IMR-90 (cell line): ENCODE results near the gene DRD4. TPM values are rescaled to one million over a fixed set of nuclear protein-coding genes. Genes with fewer than 3 reads are reported as not detected.

Experiments
- ATAC-seq: fragments of 200-7000 bp; cut with Tn5 transposase; 2 replicates; pipeline ENCODE4 v1.9.1; 2020; ENCODE audit warnings: low read depth, mild to moderate bottlenecking, moderate library complexity
- BruUV-seq: library from RNA; stranded (reverse); fragments of 400-500 nt; replicated peaks from 2 replicates; lab custom pipeline; 2021; lab: Mats Ljungman, UMichigan
- CTCF ChIA-PET: fragments of 300-600 bp; formaldehyde crosslinking; extraction: SDS; loops from one replicate; lab custom pipeline; 2021; ENCODE audit warnings: antibody characterized with exemption; lab: Yijun Ruan, JAX
- POLR2A ChIA-PET: fragments of 300-600 bp; sonication (Branson Sonifier 250); formaldehyde crosslinking; loops from one replicate; lab custom pipeline; 2022; ENCODE audit warnings: antibody characterized with exemption; ENCODE audit not compliant: unreplicated experiment; lab: Charles Lee
- DNase-seq: peaks from one replicate; pipeline ENCODE4 v3.0.0; 2013
- H2AFZ ChIP-seq: replicated peaks from 2 replicates; pipeline ENCODE3; 2013; ENCODE audit warnings: low read length, mild to moderate bottlenecking; ENCODE audit not compliant: poor library complexity
- H2AK5ac ChIP-seq: 2 replicates; pipeline ENCODE4 v1.6.1; 2013; ENCODE audit warnings: low read depth, low read length, inconsistent platforms
- H2AK9ac ChIP-seq: replicated peaks from 2 replicates; pipeline ENCODE3; 2013; ENCODE audit warnings: mild to moderate bottlenecking, low read depth, low read length, moderate library complexity; ENCODE audit not compliant: poor library complexity
- H2BK120ac ChIP-seq: 2 replicates; pipeline ENCODE4 v1.6.1; 2013; ENCODE audit warnings: low read depth, low read length, inconsistent platforms
- H2BK15ac ChIP-seq: 3 replicates; pipeline ENCODE4 v1.6.1; 2013; ENCODE audit warnings: low read depth, low read length, inconsistent platforms
- H2BK20ac ChIP-seq: 2 replicates; pipeline ENCODE4 v1.6.1; 2013; ENCODE audit warnings: low read depth, mild to moderate bottlenecking, inconsistent platforms, low read length, moderate library complexity
- H2BK5ac ChIP-seq: 2 replicates; pipeline ENCODE4 v1.6.1; 2013; ENCODE audit warnings: mild to moderate bottlenecking, low read depth, low read length, inconsistent platforms; ENCODE audit not compliant: poor library complexity, severe bottlenecking
- H3K14ac ChIP-seq: replicated peaks from 2 replicates; pipeline ENCODE4 v1.6.1; 2013; ENCODE audit warnings: low read depth, low read length, inconsistent platforms
- H3K18ac ChIP-seq: 2 replicates; pipeline ENCODE4 v1.6.1; 2013; ENCODE audit warnings: low read depth, low read length, control low read depth
- H3K23ac ChIP-seq: 2 replicates; pipeline ENCODE4 v1.6.1; 2013; ENCODE audit warnings: low read depth, low read length, inconsistent platforms
- H3K27ac ChIP-seq: 2 replicates; pipeline ENCODE4 v1.5.1; 2013; ENCODE audit warnings: mild to moderate bottlenecking, control low read depth, low read length; ENCODE audit not compliant: insufficient read depth
- H3K27me3 ChIP-seq: 2 replicates; pipeline ENCODE4 v1.6.1; 2013; ENCODE audit warnings: low read length; ENCODE audit not compliant: control insufficient read depth, insufficient read depth
- H3K36me3 ChIP-seq: 2 replicates; pipeline ENCODE4 v1.6.1; 2013; ENCODE audit warnings: low read length, mixed read lengths; ENCODE audit not compliant: control insufficient read depth, insufficient read depth
- H3K4ac ChIP-seq: 2 replicates; pipeline ENCODE4 v1.6.1; 2013; ENCODE audit warnings: low read depth, low read length, inconsistent platforms
- H3K4me1 ChIP-seq: 2 replicates; pipeline ENCODE4 v1.6.1; 2013; ENCODE audit warnings: low read length, mixed read lengths; ENCODE audit not compliant: control insufficient read depth, insufficient read depth
- H3K4me2 ChIP-seq: 2 replicates; pipeline ENCODE4 v1.6.1; 2013; ENCODE audit warnings: low read depth, mild to moderate bottlenecking, control low read depth, low read length, moderate library complexity
- H3K4me3 ChIP-seq: 2 replicates; pipeline ENCODE4 v1.5.1; 2013; ENCODE audit warnings: low read depth, mild to moderate bottlenecking, control low read depth, low read length, moderate library complexity; ENCODE audit not compliant: insufficient read depth
- H3K56ac ChIP-seq: 2 replicates; pipeline ENCODE4 v1.6.1; 2013; ENCODE audit warnings: low read length, inconsistent platforms; ENCODE audit not compliant: insufficient read depth; ENCODE audit errors: extremely low read depth
- H3K79me1 ChIP-seq, 2 experiments: 2 replicates each; pipeline ENCODE4 v1.6.1; 2013; ENCODE audit warnings: low read length in 2 of 2, inconsistent platforms in 1 of 2, low read depth in 1 of 2
- H3K9ac ChIP-seq: 2 replicates; pipeline ENCODE4 v1.6.1; 2013; ENCODE audit warnings: low read depth, low read length, control low read depth
- H3K9me1 ChIP-seq: 2 replicates; pipeline ENCODE4 v1.6.1; 2013; ENCODE audit warnings: low read length, inconsistent platforms; ENCODE audit not compliant: insufficient read depth
- H3K9me3 ChIP-seq: 2 replicates; pipeline ENCODE4 v1.6.1; 2013; ENCODE audit warnings: low read length; ENCODE audit not compliant: control insufficient read depth, insufficient read depth
- H4K20me1 ChIP-seq: 2 replicates; pipeline ENCODE4 v1.6.1; 2013; ENCODE audit warnings: low read length, inconsistent platforms; ENCODE audit not compliant: insufficient read depth
- H4K5ac ChIP-seq: 2 replicates; pipeline ENCODE4 v1.6.1; 2013; ENCODE audit warnings: mild to moderate bottlenecking, low read depth, low read length, control low read depth
- H4K8ac ChIP-seq, 2 experiments: 2 replicates each; pipeline ENCODE4 v1.6.1; 2013; ENCODE audit warnings: low read depth in 2 of 2, low read length in 2 of 2, control low read depth in 1 of 2, inconsistent platforms in 1 of 2
- H4K91ac ChIP-seq: 2 replicates; pipeline ENCODE4 v1.6.1; 2013; ENCODE audit warnings: low read depth, low read length, inconsistent platforms; ENCODE audit not compliant: insufficient read depth
- BHLHE40 ChIP-seq: fragments of 150-350 bp; IDR thresholded peaks from 2 replicates; pipeline ENCODE4 v1.6.1; 2016; ENCODE audit warnings: mild to moderate bottlenecking, low read depth, low read length
- CTCF ChIP-seq: conservative IDR thresholded peaks from 2 replicates; pipeline ENCODE4 v1.5.1; 2012; ENCODE audit warnings: mild to moderate bottlenecking, low read depth, low read length, improper control_type of control experiment
- MAZ ChIP-seq: IDR thresholded peaks from 2 replicates; pipeline ENCODE4 v1.6.1; 2012; ENCODE audit warnings: low read depth, mild to moderate bottlenecking, low read length, improper control_type of control experiment, moderate library complexity, borderline replicate concordance
- NFE2L2 ChIP-seq: fragments of 150-350 bp; IDR thresholded peaks from 2 replicates; pipeline ENCODE4 v1.6.1; 2016; ENCODE audit warnings: low read depth, mild to moderate bottlenecking, low read length
- POLR2A ChIP-seq: IDR thresholded peaks from 2 replicates; pipeline ENCODE4 v1.6.1; 2012; ENCODE audit warnings: mild to moderate bottlenecking, low read depth, low read length
- USF2 ChIP-seq: fragments of 150-350 bp; IDR thresholded peaks from 2 replicates; pipeline ENCODE4 v1.6.1; 2017; ENCODE audit warnings: mild to moderate bottlenecking, antibody characterized with exemption, low read length, low read depth
- WGBS, 2 experiments: methylation state at CpG; one replicate each; pipeline versions ENCODE4 v1.1.5 to v1.1.7; 2013; ENCODE audit warnings: missing lambda C conversion rate in 2 of 2; ENCODE audit not compliant: insufficient read length in 1 of 2; ENCODE audit errors: extremely low coverage in 2 of 2; 5-methylcytosine and 5-hydroxymethylcytosine counted together
- dilution Hi-C: fragments of 300-500 bp; cut with HindIII; formaldehyde crosslinking; loops from one replicate; pipeline ENCODE4 v1.14.3; 2018; ENCODE audit warnings: low sequenced_read_pairs; ENCODE audit not compliant: unreplicated experiment
- in situ Hi-C: fragments of 300-500 bp; cut with MboI; formaldehyde crosslinking; loops from 3 replicates; pipeline ENCODE4 v1.14.3; 2019; ENCODE audit warnings: low sequenced_read_pairs, inconsistent platforms, mixed read lengths
- intact Hi-C: fragments of 100-400 bp; cut with micrococcal nuclease; formaldehyde crosslinking; loops from 2 replicates; pipeline ENCODE4 v1.10.0; 2022
- polyA plus RNA-seq, 3 experiments: library from polyadenylated mRNA; depleted of rRNA; stranded (reverse); fragments of >200 nt; gene quantifications; 2 replicates each; pipeline ENCODE4 v1.2.3, GENCODE V29; 2012; ENCODE audit warnings: low replicate concordance in 1 of 3
- total RNA-seq: library from RNA; depleted of rRNA; stranded (reverse); fragments of >200 nt; gene quantifications from 2 replicates; pipeline ENCODE4 v1.2.3, GENCODE V29; 2012

The DRD4 gene
- total and polyA plus RNA-seq, 2 of the 4 experiments (the other 2 are of a cell fraction): not detected

- 79% methylated on average over 8 of the region's 27 CpGs; no CpG with 5 or more reads in 1 of the 2 experiments for WGBS, 2 experiments
- no peak for ATAC-seq
- Histone ChIP-seq H3K27me3 (no peaks in the 10 kb centered on the region), H3K56ac (no peak overlapping the region), H3K9ac (no peak overlapping the region), H2BK15ac (no peak overlapping the region), H3K4me3 (no peak overlapping the region), H2BK120ac (no peak overlapping the region), H3K4ac (no peak overlapping the region), H2BK20ac (no peak overlapping the region), H3K36me3 (peaks cover 59% of the 10 kb centered on the region), H2BK5ac (no peak overlapping the region), H3K79me1 (peaks cover 0 to 29% of the 10 kb centered on the region in 2 experiments; a peak in 3 of 4 replicates), H3K4me1 (peaks cover 4% of the 10 kb centered on the region; the same call in 1 of the 2 replicates), H3K4me2 (no peak overlapping the region), H3K23ac (no peak overlapping the region), H3K18ac (no peak overlapping the region), H2AK9ac (no peak overlapping the region), H3K9me1 (no peaks in the 10 kb centered on the region), H3K9me3 (no peaks in the 10 kb centered on the region), H4K20me1 (peaks cover 39% of the 10 kb centered on the region), H3K27ac (no peak overlapping the region), H4K8ac (no peak overlapping the region), H2AFZ (no peak overlapping the region), H2AK5ac (no peak overlapping the region), H4K5ac (no peak overlapping the region), H4K91ac (no peak overlapping the region), H3K14ac (no peak overlapping the region)
- peak; percentile 22 for DNase-seq
- ChIA-PET POLR2A (no interaction called here), CTCF (no interaction called here)
- no TSS peak for BruUV-seq
- intact Hi-C loops: no loop called here
- in situ Hi-C loops: no loop called here
- TF ChIP-seq MAZ (no peak), NFE2L2 (no peak), USF2 (no peak), POLR2A (no peak), CTCF (peak; percentile 17; the same call in 1 of the 2 replicates), BHLHE40 (no peak)
- dilution Hi-C loops: no loop called here
Observed at GRCh38 chr11:612201-612960, 24.7 kb upstream of the DRD4 start.
